Cerebellar cortex (tissue), 1 donor: ENCODE results near the gene RAB4A.

Experiments
- DNase-seq: peaks from one replicate; pipeline ENCODE4 v3.0.0-alpha.2; 2015; ENCODE audit warnings: low spot score

RAB4A gene

GRCh38 chr1:229270547-229271447 lies at the start of gene RAB4A:
TSS of gene RAB4A (plus strand) at chr1:229271111. CDS start at chr1:229271340, 229 bp downstream.
- DNase-seq: peak; percentile 84

- DNase-seq: no peak
Observed at GRCh38 chr1:229222081-229222480, 48.8 kb upstream of the RAB4A start.

GRCh38 chr1:229223498-229223897 lies 47.4 kb upstream of the RAB4A start:
- no peak for DNase-seq

GRCh38 chr1:229224308-229224707 lies 46.6 kb upstream of the RAB4A start:
- no peak for DNase-seq

GRCh38 chr1:229225331-229225782 lies 45.6 kb upstream of the RAB4A start:
- DNase-seq: no peak

GRCh38 chr1:229226796-229227195 lies 44.1 kb upstream of the RAB4A start:
- DNase-seq: no peak

GRCh38 chr1:229227298-229227919 lies 43.5 kb upstream of the RAB4A start:
- DNase-seq: peak; percentile 78

GRCh38 chr1:229228522-229228921 lies 42.4 kb upstream of the RAB4A start:
- no peak for DNase-seq

- DNase-seq: no peak
Observed at GRCh38 chr1:229229137-229229720, 41.7 kb upstream of the RAB4A start.

GRCh38 chr1:229229721-229230139 lies 41.2 kb upstream of the RAB4A start:
- peak; percentile 38 for DNase-seq

GRCh38 chr1:229230140-229230892 lies 40.6 kb upstream of the RAB4A start:
- no peak for DNase-seq

GRCh38 chr1:229230893-229231753 lies 39.8 kb upstream of the RAB4A start:
- no peak for DNase-seq

GRCh38 chr1:229231754-229232119 lies 39.2 kb upstream of the RAB4A start:
- no peak for DNase-seq

- DNase-seq: no peak
Observed at GRCh38 chr1:229234870-229235472, 35.9 kb upstream of the RAB4A start.

- DNase-seq: no peak
Observed at GRCh38 chr1:229237320-229237719, 33.6 kb upstream of the RAB4A start.

- DNase-seq: no peak
Observed at GRCh38 chr1:229238231-229238630, 32.7 kb upstream of the RAB4A start.

- no peak for DNase-seq
Observed at GRCh38 chr1:229238674-229239415, 32.1 kb upstream of the RAB4A start.

GRCh38 chr1:229240532-229240931 lies 30.4 kb upstream of the RAB4A start:
- DNase-seq: no peak

- DNase-seq: no peak
Observed at GRCh38 chr1:229241390-229241789, 29.5 kb upstream of the RAB4A start.

GRCh38 chr1:229243638-229244037 lies 27.3 kb upstream of the RAB4A start:
- no peak for DNase-seq
